Measurements from ENCODE around the gene CNMD. TPM values are rescaled to one million over a fixed set of nuclear protein-coding genes. Genes with fewer than 3 reads are reported as not detected.

Gene CNMD
- total and polyA plus RNA-seq, 2 of the 8 experiments (the other 6 are each of a cell fraction or from before 2014, with no cell fraction given): 87.4 to 113 TPM

GRCh38 chr13:52743988-52744387, 4.4 kb upstream of the CNMD start (continued):
- TF ChIP-seq TEAD4 (IDR thresholded peaks at IDR 0.05; ENCODE audit: low read depth, low read length) (no peak), ASH2L (IDR thresholded peaks at IDR 0.05; ENCODE audit: low read length) (no peak), KDM4A (IDR thresholded peaks at IDR 0.05; ENCODE audit: low read depth, low read length, severe bottlenecking) (no peak), YY1 (IDR thresholded peaks at IDR 0.05; ENCODE audit: low read depth, low read length) (no peak), SP4 (IDR thresholded peaks at IDR 0.05; ENCODE audit: low read length) (no peak), CHD2 (IDR thresholded peaks at IDR 0.05; ENCODE audit: low read length) (no peak)

All from H1 (cell line).